22Rv1 (cell line): Measurements from ENCODE around the gene GLB1L2.
"Not testable (repeated sequence)": the region's sequence is repeated elsewhere in the genome, so short reads cannot be mapped to it uniquely, and the experiment has no call there.

Experiments
- H3K27ac ChIP-seq: fragments of 450-650 bp; 2 replicates; pipeline ENCODE4 v1.5.1; 2017
- ZFX ChIP-seq: fragments of 450-650 bp; IDR thresholded peaks from 2 replicates; pipeline ENCODE4 v1.6.1; 2017; ENCODE audit warnings: antibody characterized with exemption, borderline replicate concordance
- TF ChIP-seq, protein P1 (sequence below): fragments of 450-650 bp; IDR thresholded peaks from 2 replicates; pipeline ENCODE4 v1.5.1; 2017; ENCODE audit warnings: mild to moderate bottlenecking

The GLB1L2 gene

DNA sequence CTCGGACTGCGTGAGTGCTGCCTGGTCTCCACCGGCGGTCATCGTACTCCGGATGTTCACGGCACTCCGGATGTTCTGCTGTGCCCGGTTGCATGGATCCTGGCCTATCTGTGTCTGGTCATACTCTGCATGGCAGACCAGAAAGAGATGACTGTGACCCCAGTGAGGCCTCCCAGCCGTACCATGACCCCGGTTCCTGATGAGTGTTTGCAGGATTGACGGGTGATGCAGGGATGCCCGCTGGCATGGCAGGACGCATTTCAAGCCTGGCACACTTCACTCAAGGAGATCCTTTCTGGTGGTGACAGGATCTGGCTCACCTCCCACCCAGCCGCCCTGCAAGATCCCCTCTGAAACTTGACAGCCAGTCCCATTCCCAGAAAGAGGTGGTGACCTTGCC lies 6.3 kb downstream of the GLB1L2 start:
- H3K27ac ChIP-seq: no peak overlapping the region
- TF ChIP-seq ZFX: no peak
- TF ChIP-seq, protein P1, sequence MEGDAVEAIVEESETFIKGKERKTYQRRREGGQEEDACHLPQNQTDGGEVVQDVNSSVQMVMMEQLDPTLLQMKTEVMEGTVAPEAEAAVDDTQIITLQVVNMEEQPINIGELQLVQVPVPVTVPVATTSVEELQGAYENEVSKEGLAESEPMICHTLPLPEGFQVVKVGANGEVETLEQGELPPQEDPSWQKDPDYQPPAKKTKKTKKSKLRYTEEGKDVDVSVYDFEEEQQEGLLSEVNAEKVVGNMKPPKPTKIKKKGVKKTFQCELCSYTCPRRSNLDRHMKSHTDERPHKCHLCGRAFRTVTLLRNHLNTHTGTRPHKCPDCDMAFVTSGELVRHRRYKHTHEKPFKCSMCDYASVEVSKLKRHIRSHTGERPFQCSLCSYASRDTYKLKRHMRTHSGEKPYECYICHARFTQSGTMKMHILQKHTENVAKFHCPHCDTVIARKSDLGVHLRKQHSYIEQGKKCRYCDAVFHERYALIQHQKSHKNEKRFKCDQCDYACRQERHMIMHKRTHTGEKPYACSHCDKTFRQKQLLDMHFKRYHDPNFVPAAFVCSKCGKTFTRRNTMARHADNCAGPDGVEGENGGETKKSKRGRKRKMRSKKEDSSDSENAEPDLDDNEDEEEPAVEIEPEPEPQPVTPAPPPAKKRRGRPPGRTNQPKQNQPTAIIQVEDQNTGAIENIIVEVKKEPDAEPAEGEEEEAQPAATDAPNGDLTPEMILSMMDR: no peak

DNA sequence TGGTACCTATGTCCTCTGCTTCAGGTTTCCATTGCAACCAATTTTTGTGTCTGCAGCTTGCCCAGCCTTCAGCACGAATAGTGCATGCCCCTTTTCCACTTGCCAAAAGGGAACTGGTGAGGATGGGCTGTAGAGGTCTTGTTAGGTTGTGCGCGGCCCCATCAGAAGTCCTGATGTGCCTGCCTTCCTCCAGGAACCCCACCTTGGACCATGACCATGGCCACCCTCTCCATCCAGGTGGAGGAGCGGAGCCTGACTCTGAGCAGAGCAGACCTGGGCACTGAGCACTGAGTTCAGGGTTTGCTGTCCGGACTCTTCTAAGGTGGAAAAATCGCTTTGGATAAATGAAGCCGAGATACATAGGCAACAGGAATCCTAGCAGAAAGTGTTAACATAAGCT lies 6.9 kb downstream of the GLB1L2 start:
- TF ChIP-seq, protein P1: no peak
- no peak for TF ChIP-seq ZFX
- no peak overlapping the region for H3K27ac ChIP-seq

DNA sequence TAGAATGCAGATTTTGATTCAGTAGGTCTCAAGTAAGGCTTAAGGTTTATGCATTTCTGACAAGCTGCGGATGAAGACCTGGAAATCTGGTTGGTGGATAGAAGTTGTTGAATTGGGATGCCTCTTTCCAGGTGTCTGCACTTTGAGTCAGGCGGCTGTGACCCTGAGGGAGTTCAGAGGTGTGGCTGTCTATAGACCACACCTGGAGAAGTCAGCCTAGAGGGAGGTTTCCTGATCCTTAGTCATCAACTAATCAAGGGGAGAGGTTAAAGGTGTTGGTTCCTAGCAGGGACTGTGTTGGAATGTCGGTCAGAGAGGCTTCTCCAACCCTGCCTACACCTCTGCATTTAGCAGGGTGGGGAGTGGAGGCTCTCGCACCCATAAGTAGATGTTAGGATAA lies 8.0 kb downstream of the GLB1L2 start:
- H3K27ac ChIP-seq: no peak overlapping the region
- TF ChIP-seq, protein P1: no peak
- no peak for TF ChIP-seq ZFX

DNA sequence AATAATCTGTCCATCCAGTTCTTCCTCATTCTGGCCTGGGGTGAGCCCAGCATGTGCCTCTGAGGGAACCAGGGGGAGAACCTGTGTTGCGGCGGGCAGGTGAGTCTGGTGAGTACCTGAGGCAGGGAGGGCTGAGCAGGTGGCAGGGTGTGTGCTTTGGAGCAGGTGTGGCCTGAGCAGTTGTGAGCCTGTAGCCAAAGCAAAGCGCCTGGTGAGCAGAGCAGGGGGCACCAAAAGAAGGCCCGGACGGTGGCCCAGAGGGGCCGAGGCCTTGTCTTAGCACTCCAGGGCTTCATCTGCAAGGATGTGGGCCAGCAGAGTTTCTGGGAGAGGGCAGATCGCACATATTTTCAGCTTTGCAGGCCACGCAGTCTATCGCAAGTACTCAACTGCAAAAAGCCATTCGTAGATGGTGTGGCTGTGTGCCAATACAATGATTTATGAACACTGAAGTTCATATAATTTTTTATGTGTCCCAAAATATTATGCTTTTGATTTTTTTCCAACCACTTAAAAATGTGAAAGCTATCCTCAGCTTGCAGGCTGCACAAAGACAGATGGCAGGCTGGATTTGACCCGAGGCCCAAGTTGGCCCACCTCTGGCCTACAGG lies 8.7 kb downstream of the GLB1L2 start:
- no peak overlapping the region for H3K27ac ChIP-seq
- no peak for TF ChIP-seq ZFX
- TF ChIP-seq, protein P1: no peak

DNA sequence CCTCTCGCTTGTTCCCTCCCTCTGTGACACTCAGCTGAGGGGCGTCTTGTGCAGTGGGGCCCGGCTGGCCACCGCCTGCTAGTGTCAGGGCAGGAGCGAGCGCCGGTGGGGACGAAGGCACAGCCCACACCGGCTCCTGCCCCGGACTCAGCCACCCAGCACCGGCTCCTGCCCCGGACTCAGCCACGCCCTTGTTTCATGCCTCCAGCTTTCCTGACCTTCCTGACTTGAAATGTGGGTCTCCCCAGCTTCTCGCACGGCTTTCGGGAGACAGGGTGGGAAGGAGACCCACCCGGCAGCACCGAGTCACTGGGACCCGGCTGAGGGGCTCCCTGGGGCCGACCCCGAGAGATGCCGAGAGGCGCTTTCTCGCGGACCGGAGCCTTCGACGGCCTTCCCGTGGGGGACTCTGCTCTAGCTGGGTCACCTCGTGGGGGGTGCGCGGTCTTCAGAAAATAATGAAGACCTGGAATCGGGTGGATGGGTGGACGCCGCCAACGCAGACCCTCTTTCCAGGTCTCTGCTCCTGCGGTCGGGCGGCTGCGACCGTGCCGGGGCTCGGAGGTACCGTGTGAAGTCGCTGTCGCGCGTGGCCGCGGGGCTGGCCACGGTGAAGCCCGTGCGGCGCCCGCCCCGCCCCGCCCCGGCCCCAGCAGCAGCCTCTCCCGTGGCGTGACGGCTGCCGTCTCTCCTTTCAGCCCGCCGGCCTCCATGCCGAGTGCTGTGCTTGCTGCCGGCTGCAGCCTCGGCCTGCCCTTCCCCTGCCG lies 10.2 kb downstream of the GLB1L2 start:
- H3K27ac ChIP-seq: no peak overlapping the region
- TF ChIP-seq, protein P1: no peak
- TF ChIP-seq ZFX: no peak

DNA sequence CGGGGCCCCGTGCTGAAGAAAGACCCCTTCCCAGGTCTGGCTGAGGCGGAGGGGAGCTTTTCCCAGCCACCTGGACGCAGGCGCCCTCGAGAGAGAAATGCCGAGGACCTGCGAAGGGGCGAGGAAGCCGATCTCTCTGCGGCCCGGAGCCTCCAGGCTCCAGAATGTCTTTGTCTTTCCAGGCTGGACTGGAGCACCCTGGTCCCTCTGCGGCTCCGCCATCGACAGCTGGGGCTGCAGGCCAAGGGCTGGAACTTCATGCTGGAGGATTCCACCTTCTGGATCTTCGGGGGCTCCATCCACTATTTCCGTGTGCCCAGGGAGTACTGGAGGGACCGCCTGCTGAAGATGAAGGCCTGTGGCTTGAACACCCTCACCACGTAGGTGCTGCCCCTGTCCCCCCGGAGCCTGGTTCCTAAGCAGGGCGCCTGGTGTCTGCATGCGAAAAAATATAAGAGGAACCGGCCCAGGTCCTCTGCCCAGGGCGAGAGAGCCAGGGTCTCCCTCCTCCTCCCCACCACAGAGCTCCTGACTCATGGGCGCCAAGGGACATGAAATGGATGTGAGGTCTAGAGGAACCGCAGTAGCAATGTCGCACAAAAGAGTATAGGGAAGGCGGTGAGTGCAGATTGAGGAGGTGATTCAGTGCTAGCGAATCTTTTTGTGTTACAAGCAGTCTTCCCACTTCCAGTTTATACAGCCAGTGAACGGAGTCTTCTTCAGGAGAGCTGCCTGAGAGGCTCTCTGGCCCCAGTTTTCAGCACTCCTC lies 11.0 kb downstream of the GLB1L2 start:
- H3K27ac ChIP-seq: no peak overlapping the region
- TF ChIP-seq ZFX: no peak
- TF ChIP-seq, protein P1: no peak

DNA sequence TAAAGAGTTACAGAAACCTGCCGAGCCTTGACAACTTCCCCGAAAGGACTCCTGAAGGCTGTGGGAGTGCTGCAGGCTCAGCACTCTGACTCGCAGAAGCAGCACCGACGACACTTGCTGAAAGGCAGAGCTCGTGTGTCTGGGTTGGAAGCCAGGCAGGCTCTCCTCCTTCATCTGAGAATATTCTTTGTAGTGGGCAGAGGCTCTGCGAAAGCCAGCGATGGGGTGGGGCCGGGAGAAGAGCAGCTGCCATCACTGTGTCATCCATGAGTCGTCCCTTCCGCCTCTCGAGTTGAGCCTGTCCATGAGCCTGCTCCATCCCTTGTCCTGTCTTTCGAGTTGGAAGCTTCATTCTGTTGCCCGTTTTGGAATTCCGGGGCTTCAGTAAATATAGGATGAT lies 11.9 kb downstream of the GLB1L2 start:
- H3K27ac ChIP-seq: no peak overlapping the region
- no peak for TF ChIP-seq ZFX
- TF ChIP-seq, protein P1: no peak

DNA sequence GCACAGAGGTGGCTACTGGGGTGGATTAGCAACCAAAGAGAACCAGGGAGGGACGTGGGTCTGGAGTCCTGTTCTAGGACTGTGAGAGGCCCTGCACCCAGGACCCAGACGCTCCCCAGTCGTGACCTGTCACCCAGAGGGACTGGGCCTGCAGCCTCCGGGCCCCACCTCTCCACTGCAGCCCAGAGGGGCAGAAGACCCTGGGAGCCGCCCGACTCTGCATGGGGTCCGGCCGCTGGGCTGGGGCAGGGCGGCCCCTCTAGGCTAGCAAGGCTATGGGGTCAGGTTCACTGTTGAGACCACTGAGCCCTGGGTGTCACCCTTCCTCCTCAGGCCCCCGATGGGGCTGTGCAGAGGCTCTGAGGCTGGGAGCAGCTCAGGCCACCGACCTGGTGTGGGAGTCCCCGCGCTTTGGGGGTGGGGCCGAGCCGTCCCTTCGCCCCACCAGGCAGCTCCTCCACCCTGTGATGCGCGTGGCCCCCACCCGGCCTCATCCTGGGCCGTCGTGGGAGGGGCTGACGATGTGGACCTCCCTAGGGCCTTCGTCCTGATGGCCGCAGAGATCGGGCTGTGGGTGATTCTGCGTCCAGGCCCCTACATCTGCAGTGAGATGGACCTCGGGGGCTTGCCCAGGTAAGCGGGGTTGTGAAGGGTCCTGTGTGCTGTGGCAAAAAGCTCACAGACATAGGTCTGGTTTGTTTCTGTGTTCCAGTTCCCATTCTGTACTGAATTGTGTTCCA lies 12.9 kb downstream of the GLB1L2 start:
- H3K27ac ChIP-seq: not testable (repeated sequence)
